Muscle layer of duodenum (tissue), 2 donors: ENCODE results near the gene HPSE2.
A peak's percentile ranks its signal among the peaks of the same experiment; 100 is the strongest.

Source experiments
- H3K27ac ChIP-seq: one replicate; pipeline ENCODE4 v1.7.0; 2013; ENCODE audit warnings: mild to moderate bottlenecking, low read length
- H3K27me3 ChIP-seq: one replicate; pipeline ENCODE4 v1.7.0; 2013; ENCODE audit warnings: low read depth, mild to moderate bottlenecking, control low read depth, low read length
- H3K36me3 ChIP-seq, 2 donors: one replicate each; pipeline ENCODE4 v1.7.0; 2013; ENCODE audit warnings: low read length in 2 of 2, control low read depth in 1 of 2, mild to moderate bottlenecking in 1 of 2; ENCODE audit not compliant: insufficient read depth in 2 of 2, control insufficient read depth in 1 of 2
- H3K4me1 ChIP-seq, 2 donors: one replicate each; pipeline ENCODE4 v1.7.0; 2013; ENCODE audit warnings: low read length in 2 of 2, mild to moderate bottlenecking in 2 of 2, control low read depth in 1 of 2, moderate library complexity in 1 of 2; ENCODE audit not compliant: insufficient read depth in 2 of 2, control insufficient read depth in 1 of 2
- H3K4me3 ChIP-seq, 2 donors: one replicate each; pipeline ENCODE4 v1.7.0; 2013; ENCODE audit warnings: low read length in 2 of 2, low read depth in 1 of 2, mild to moderate bottlenecking in 1 of 2
- H3K9me3 ChIP-seq, 2 donors: one replicate each; pipeline ENCODE4 v1.7.0; 2013; ENCODE audit warnings: low read length in 2 of 2, control low read depth in 1 of 2, mild to moderate bottlenecking in 1 of 2; ENCODE audit not compliant: control insufficient read depth in 1 of 2
- donor health status: healthy.

The HPSE2 gene

DNA sequence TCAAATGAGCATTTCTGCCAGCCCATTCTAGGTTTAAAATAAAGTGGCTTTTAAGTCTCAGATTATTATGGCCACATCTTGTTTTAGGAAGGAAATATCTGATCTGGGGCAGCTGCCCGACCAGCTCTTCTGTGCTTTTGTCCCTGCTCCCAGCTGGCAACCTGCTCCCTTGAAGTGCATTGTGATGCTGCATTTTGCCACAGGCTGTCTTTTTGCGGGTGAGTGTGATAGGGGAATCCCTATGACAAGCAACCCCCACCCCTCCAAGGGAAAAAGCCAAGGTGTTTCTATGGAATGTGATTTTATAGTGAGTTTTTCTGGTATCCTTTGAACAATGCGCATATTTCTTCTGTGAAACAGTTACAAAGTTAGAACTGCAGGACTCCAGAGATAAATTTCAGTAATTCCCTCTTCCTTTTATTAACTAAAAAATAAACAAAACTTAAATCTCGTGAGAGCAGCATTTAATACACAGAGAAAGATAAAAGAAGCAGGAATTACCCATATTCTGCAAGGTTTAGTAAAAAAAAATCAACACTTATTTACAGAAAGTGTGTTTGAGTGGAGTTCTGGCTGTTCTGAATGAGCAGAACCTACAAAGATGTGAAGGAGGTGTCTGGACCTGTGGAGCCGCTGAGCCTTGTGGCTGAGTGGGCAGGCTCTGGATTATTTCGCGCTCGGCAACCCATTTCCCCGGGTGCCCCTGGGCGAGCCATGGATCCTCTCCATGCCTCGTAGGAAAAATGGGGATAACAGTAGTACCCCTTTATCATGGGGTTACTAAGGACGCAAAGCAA, 778.8 kb downstream of the HPSE2 start:
- Histone ChIP-seq H3K27me3 (no peaks in the 10 kb centered on the region), H3K9me3 (no peaks in the 10 kb centered on the region), H3K27ac (no peak overlapping the region), H3K36me3 (no peaks in the 10 kb centered on the region), H3K4me3 (no peak overlapping the region), H3K4me1 (no peaks in the 10 kb centered on the region)

DNA sequence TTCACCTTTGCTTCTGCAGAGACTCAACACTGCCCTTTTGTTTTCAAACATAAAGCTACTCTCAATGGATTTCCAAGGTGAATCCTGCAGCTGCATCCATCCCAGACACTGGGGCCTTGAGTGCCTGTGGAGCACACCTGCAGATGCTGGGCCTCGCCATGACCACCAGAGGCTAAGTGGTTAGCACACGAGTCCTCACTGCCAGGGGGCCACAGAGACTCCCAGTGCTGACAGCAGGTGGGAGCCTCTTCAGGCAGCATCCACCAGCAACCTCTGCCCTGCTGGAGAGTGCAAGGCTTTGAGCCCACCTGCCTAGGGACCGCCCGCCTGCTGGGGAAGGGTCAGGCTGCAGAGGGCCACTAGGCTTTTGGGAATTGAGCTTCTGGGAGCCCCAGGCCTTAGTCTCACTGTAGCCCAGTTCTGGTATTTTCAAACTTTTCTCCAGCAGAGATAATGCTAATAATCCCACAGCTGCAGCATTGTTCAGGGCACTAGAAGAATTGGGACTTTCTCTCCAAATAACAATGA, 779.5 kb downstream of the HPSE2 start:
- no peaks in the 10 kb centered on the region for H3K36me3 ChIP-seq
- H3K4me1 ChIP-seq: no peaks in the 10 kb centered on the region
- no peaks in the 10 kb centered on the region for H3K9me3 ChIP-seq
- H3K27me3 ChIP-seq: no peaks in the 10 kb centered on the region
- no peak overlapping the region for H3K4me3 ChIP-seq
- no peak overlapping the region for H3K27ac ChIP-seq

DNA sequence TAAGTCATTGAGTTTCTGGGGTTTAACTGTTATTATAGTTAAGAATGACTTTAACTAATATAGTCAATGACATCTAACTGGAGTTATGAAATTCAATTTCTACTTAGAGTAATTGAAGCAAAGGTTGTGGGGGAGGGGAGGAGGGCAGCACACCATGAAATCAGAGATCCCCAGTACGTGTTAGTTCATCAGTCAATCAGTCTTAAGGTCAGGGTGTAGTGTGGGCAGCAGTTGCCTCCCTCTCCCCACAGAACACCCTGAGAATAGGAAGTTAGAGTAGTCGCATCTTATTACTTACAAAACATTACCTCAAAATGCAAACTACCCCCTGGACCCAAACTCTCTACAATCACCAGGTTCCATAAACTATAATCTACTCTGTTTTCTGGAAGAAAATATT, 781.9 kb downstream of the HPSE2 start:
- Histone ChIP-seq H3K27ac (no peak overlapping the region), H3K9me3 (no peaks in the 10 kb centered on the region), H3K36me3 (no peaks in the 10 kb centered on the region), H3K4me3 (no peak overlapping the region), H3K27me3 (no peaks in the 10 kb centered on the region), H3K4me1 (no peaks in the 10 kb centered on the region)

DNA sequence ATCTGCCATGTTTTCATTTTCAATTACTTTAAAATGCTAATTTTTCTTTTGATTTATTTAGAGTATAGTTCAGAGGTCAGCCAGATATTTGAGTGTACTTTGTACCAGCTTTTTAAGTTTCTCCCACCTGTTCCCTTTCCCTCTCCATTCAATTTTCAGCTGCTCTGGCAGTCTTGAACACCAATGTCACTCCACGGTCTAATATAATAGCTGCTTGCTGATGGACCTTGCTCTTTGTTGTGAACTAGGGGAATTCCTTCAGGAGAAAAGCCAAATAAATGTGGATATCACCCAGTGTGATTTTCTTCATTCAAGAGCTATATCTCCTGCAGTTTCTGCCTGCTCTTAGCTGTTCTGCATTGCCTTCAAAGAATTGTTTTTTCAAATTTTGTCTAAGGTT, 785.0 kb downstream of the HPSE2 start:
- Histone ChIP-seq H3K4me1 (peaks cover 0 to 4% of the 10 kb centered on the region in 2 donors), H3K4me3 (no peak overlapping the region), H3K27ac (no peak overlapping the region), H3K36me3 (no peaks in the 10 kb centered on the region), H3K9me3 (no peaks in the 10 kb centered on the region), H3K27me3 (no peaks in the 10 kb centered on the region)

DNA sequence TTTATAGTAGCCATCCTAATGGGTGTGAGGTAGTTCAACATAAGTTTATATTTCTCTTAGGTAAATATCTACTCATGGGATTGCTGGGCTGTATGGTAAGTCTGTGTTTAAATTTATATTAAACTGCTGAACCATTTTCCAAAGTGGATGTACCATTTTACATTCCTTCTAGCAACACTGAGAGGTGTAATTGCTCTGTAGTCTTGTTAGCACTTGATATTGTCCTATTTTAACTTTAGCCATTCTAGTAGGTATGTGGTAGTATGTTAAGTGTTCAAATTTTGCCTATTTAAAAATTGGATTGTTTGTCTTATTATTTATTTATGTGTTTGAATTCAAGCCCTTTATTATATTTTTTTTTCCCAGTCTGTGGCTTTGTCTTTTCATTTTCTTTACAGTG, 786.4 kb downstream of the HPSE2 start:
- H3K4me1 ChIP-seq: peaks cover 0 to 4% of the 10 kb centered on the region in 2 donors
- H3K9me3 ChIP-seq: no peaks in the 10 kb centered on the region
- peaks cover 6 to 9% of the 10 kb centered on the region in 2 donors for H3K36me3 ChIP-seq
- H3K4me3 ChIP-seq: no peak overlapping the region
- no peaks in the 10 kb centered on the region for H3K27me3 ChIP-seq
- no peak overlapping the region for H3K27ac ChIP-seq

DNA sequence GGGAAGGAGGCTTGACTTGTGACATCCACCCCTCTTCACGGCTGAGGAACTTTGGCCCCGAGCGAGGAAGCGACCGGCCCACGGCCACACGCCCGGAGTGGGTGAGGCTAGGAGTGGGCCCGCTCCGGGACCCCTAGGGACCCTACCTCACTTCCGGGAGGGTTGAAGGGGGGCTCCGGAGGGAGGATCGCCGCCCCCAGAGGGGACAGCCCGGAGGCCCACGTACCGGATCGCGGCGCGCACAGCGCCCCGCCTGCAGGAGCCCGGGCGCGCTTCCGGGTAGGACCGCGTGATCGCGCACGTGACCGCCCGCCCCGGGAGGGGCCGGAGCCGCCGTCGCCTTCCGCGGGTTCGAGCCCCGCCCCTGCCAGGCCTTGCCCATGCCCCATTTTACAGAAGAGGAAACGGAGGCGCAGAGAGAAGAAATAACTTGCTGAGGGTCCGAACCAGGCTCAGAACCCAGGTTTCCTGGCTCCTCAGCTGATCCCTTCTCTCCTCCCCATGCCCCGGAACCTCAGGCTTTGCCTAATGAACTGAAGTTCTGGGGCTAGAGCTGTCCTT, 788.9 kb downstream of the HPSE2 start, which contains the start of gene HPS1:
Gene HPS1 (minus strand): TSS at position 275 of the 561 bp plus-strand sequence. CDS start 3,695 bp downstream, outside the sequence.
- peaks cover 0 to 4% of the 10 kb centered on the region in 2 donors for H3K4me1 ChIP-seq
- no peaks in the 10 kb centered on the region for H3K9me3 ChIP-seq
- peaks cover 16 to 25% of the 10 kb centered on the region in 2 donors for H3K36me3 ChIP-seq
- H3K27ac ChIP-seq: peak within 1 kb of the TSS; percentile 94
- H3K4me3 ChIP-seq: peak within 1 kb of the TSS; percentile 81 to 91
- H3K27me3 ChIP-seq: no peaks in the 10 kb centered on the region

DNA sequence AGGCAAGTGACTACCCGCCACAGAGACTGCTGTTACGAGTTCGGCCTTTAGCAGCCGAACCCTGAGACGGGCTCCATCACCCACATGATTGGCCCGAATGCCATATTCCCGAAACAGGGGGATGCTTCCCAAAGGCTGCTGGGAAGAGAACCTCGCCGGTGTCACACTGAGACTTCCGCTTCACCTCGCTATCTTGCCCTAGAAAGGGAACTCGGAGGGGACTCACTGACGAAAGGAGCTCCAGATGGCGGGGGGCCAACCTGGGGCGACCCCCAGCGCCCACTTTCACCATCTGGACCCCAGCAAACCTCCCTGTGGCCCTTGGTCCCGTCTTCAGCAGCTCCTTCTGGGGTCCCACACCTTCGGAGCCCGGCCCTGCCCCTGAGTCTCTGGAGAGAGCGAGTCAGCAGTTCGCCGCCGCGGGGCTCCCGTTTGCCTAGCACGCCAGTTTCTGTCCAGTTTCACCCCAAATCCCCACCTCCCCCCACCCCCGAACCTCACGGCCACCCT, 789.4 kb downstream of the HPSE2 start:
- no peaks in the 10 kb centered on the region for H3K9me3 ChIP-seq
- H3K4me3 ChIP-seq: peak overlapping the region; percentile 81 to 91
- peak overlapping the region; percentile 94 for H3K27ac ChIP-seq
- no peaks in the 10 kb centered on the region for H3K27me3 ChIP-seq
- H3K36me3 ChIP-seq: peaks cover 20 to 25% of the 10 kb centered on the region in 2 donors
- H3K4me1 ChIP-seq: peaks cover 0 to 4% of the 10 kb centered on the region in 2 donors

DNA sequence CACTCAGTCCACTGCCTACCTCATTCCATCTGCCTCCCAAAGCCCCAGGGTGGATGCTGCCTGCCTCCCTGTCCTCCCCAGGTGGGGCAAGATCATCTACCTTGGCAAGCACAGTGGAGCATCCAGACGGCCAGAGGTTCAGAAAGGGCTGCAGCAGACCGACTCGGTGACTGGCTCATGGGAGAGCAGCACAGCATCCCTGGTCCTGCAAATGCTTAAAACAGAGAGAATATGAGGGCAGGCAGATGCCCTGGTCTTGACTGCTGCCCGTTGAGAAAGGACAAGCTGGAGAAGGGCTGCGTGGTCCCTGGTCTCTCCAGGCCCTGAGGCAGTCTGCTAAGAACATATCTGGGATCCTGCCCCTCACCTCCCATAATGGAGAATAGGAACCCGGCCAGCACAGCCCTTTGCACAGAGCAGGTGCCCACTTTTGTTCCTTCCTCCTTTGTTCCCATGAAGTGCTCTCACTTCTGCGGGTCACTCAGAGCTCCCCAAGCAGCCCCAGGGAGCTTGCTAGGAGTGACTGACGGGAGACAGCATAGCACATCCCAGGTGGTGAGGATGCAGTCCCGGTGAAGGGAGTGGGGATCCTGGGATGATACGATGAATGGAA, 790.3 kb downstream of the HPSE2 start:
- peak overlapping the region; percentile 94 for H3K27ac ChIP-seq
- H3K36me3 ChIP-seq: peaks cover 20 to 25% of the 10 kb centered on the region in 2 donors
- peaks cover 0 to 4% of the 10 kb centered on the region in 2 donors for H3K4me1 ChIP-seq
- no peaks in the 10 kb centered on the region for H3K9me3 ChIP-seq
- H3K27me3 ChIP-seq: no peaks in the 10 kb centered on the region
- peak overlapping the region; percentile 81 to 91 for H3K4me3 ChIP-seq

DNA sequence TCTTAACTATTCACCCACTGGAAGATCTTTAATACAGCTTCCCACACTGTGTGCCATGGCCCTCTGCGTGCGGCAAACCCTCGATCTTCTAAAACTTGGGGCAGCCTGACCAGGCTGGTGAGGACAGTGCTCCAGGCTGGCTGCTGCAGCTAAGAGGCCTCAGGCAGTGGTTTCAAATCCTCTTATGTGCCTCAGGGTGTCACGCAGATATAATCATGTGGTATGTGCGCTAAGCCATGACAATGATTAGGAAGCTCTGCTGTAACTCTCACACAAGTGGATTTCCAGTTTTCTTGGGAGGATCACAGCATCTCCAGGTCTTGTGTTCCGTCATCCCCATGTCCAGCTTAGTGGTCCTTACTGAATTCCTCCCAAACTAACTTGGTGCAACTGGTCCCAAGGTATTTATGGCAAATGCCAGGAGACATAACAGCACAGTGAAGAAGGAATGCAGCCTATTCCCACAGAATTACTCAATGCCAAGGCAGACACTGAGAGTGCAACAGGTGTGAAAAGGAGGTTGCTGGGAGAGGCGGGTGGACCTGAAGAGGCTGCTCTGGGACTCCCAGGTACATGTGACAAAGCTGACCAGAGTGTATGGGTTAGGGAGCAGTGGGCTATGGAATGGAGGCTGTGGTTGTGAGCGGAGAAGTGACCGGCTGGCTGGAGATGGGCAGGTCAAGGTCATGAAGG, 791.2 kb downstream of the HPSE2 start:
- Histone ChIP-seq H3K27ac (no peak overlapping the region), H3K9me3 (no peaks in the 10 kb centered on the region), H3K27me3 (no peaks in the 10 kb centered on the region), H3K4me3 (no peak overlapping the region), H3K36me3 (peaks cover 20 to 26% of the 10 kb centered on the region in 2 donors), H3K4me1 (peaks cover 0 to 4% of the 10 kb centered on the region in 2 donors)

DNA sequence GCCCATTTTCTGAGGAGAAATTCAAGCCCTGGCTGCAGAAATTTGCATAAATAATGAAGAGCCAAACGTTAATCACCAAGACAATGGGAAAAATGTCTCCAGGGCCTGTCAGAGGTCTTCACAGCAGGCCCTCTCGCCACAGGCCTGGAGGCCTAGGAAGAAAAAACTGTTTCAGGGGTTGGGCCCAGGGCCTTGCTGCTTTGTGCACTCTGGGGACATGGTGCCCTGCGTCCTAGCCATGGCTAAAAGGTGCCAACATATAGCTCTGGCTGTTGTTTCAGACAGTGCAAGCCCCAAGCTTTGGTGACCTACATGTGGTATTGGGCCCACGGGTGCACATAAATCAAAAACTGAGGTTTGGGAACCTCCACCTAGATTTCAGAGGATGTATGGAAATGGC, 796.9 kb downstream of the HPSE2 start:
- Histone ChIP-seq H3K4me3 (no peak overlapping the region), H3K27me3 (no peaks in the 10 kb centered on the region), H3K36me3 (peaks cover 33 to 62% of the 10 kb centered on the region in 2 donors), H3K9me3 (no peaks in the 10 kb centered on the region), H3K27ac (no peak overlapping the region), H3K4me1 (no peaks in the 10 kb centered on the region)

DNA sequence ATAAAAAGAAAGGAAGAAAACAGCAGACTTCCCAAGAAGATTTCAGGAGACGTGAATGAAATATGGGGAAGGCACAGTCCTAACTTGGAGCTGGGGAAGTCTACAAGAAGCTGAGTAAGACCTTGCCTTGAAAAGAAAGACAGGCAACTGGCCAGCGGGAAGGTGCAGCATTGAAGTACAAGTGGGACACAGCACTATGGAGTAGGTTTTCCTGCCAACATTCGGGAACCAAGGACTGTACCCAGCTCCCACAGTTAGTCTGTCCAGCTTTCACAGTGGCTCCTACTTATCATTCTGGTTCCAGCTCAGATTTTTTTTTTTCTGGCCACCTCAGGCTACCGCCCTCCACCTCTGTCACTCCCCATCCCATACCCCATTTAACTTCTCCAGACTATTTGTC, 798.9 kb downstream of the HPSE2 start:
- H3K36me3 ChIP-seq: peaks cover 33 to 70% of the 10 kb centered on the region in 2 donors
- H3K4me1 ChIP-seq: no peaks in the 10 kb centered on the region
- H3K27me3 ChIP-seq: no peaks in the 10 kb centered on the region
- no peak overlapping the region for H3K4me3 ChIP-seq
- H3K27ac ChIP-seq: no peak overlapping the region
- peaks cover 0 to 9% of the 10 kb centered on the region in 2 donors for H3K9me3 ChIP-seq
